ENCODE data around the gene GAN.

GAN gene

DNA sequence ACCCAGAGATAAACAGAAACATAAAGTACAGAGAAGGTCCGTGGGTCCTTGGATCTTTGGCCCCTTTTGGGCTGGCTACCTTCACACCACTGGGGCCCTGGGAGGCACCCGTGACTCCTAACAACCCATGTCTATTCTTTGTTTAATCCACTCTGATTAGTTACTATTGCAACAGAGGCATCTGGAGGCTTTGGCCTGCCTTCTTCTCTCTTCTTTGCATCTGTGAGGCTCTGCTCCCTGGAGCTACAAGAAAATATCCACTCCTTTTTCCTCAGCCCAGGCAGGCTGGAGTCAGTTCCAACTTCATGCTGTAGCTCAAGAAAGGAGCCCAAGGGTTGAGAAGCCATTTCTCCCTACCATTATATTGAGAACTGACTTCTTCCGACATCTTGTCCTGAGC lies 120.3 kb downstream of the GAN start:
- Histone ChIP-seq H3K4me3 (ENCODE audit: low read length) (no peak overlapping the region), H3K9me3 (ENCODE audit: control insufficient read depth, insufficient read depth, low read length) (no peaks in the 10 kb centered on the region), H3K4me1 (ENCODE audit: control insufficient read depth, low read length) (peaks cover 36% of the 10 kb centered on the region), H3F3A (ENCODE audit: control insufficient read depth, insufficient read depth) (0 out of 2 replicates have a peak, but pooled peaks cover 3% of the 10 kb centered on the region), H3K9me2 (replicated peaks; ENCODE audit: control insufficient read depth, low read length) (no peaks in the 10 kb centered on the region), H3K36me3 (ENCODE audit: control insufficient read depth, low read length) (no peaks in the 10 kb centered on the region), H3K27ac (ENCODE audit: low read depth, low read length) (no peak overlapping the region), H4K20me1 (ENCODE audit: control insufficient read depth, insufficient read depth, low read depth, low read length) (no peaks in the 10 kb centered on the region), H3K4me2 (ENCODE audit: low read length) (no peak overlapping the region), H3K79me2 (ENCODE audit: control insufficient read depth, low read length) (no peaks in the 10 kb centered on the region), H3K27me3 (ENCODE audit: control insufficient read depth, low read length) (peaks cover 16% of the 10 kb centered on the region; the same call in 1 of the 2 replicates)
- TF ChIP-seq, protein P1, sequence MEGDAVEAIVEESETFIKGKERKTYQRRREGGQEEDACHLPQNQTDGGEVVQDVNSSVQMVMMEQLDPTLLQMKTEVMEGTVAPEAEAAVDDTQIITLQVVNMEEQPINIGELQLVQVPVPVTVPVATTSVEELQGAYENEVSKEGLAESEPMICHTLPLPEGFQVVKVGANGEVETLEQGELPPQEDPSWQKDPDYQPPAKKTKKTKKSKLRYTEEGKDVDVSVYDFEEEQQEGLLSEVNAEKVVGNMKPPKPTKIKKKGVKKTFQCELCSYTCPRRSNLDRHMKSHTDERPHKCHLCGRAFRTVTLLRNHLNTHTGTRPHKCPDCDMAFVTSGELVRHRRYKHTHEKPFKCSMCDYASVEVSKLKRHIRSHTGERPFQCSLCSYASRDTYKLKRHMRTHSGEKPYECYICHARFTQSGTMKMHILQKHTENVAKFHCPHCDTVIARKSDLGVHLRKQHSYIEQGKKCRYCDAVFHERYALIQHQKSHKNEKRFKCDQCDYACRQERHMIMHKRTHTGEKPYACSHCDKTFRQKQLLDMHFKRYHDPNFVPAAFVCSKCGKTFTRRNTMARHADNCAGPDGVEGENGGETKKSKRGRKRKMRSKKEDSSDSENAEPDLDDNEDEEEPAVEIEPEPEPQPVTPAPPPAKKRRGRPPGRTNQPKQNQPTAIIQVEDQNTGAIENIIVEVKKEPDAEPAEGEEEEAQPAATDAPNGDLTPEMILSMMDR (IDR thresholded peaks at IDR 0.05; ENCODE audit: low read depth, low read length, poor library complexity, severe bottlenecking): no peak
- TF ChIP-seq EZH2phosphoT487 (IDR thresholded peaks at IDR 0.05; ENCODE audit: borderline replicate concordance, low read length): no peak

GRCh38 chr16:81435567-81435966 lies 120.8 kb downstream of the GAN start:
- H3K27ac ChIP-seq (ENCODE audit: low read depth, low read length): no peak overlapping the region
- H4K20me1 ChIP-seq (ENCODE audit: control insufficient read depth, insufficient read depth, low read depth, low read length): no peaks in the 10 kb centered on the region
- no peak overlapping the region for H3K4me3 ChIP-seq (ENCODE audit: low read length)
- no peak overlapping the region for H3K4me2 ChIP-seq (ENCODE audit: low read length)
- TF ChIP-seq, protein P1 (IDR thresholded peaks at IDR 0.05; ENCODE audit: low read depth, low read length, poor library complexity, severe bottlenecking): no peak
- TF ChIP-seq EZH2phosphoT487 (IDR thresholded peaks at IDR 0.05; ENCODE audit: borderline replicate concordance, low read length): no peak
- no peaks in the 10 kb centered on the region for H3K79me2 ChIP-seq (ENCODE audit: control insufficient read depth, low read length)
- no peaks in the 10 kb centered on the region for H3K36me3 ChIP-seq (ENCODE audit: control insufficient read depth, low read length)
- H3K4me1 ChIP-seq (ENCODE audit: control insufficient read depth, low read length): peaks cover 36% of the 10 kb centered on the region
- no peaks in the 10 kb centered on the region for H3K9me3 ChIP-seq (ENCODE audit: control insufficient read depth, insufficient read depth, low read length)
- H3F3A ChIP-seq (ENCODE audit: control insufficient read depth, insufficient read depth): 0 out of 2 replicates have a peak, but pooled peaks cover 3% of the 10 kb centered on the region
- no peaks in the 10 kb centered on the region for H3K9me2 ChIP-seq (replicated peaks; ENCODE audit: control insufficient read depth, low read length)
- H3K27me3 ChIP-seq (ENCODE audit: control insufficient read depth, low read length): peaks cover 16% of the 10 kb centered on the region; the same call in 1 of the 2 replicates

- H3K4me1 ChIP-seq (ENCODE audit: control insufficient read depth, low read length): peaks cover 31% of the 10 kb centered on the region
- no peak overlapping the region for H3K4me2 ChIP-seq (ENCODE audit: low read length)
- no peaks in the 10 kb centered on the region for H3K9me2 ChIP-seq (replicated peaks; ENCODE audit: control insufficient read depth, low read length)
- H3K27ac ChIP-seq (ENCODE audit: low read depth, low read length): no peak overlapping the region
- no peak overlapping the region for H3K4me3 ChIP-seq (ENCODE audit: low read length)
- no peaks in the 10 kb centered on the region for H4K20me1 ChIP-seq (ENCODE audit: control insufficient read depth, insufficient read depth, low read depth, low read length)
- H3K79me2 ChIP-seq (ENCODE audit: control insufficient read depth, low read length): no peaks in the 10 kb centered on the region
- H3K36me3 ChIP-seq (ENCODE audit: control insufficient read depth, low read length): no peaks in the 10 kb centered on the region
- H3K27me3 ChIP-seq (ENCODE audit: control insufficient read depth, low read length): peaks cover 24% of the 10 kb centered on the region
- no peaks in the 10 kb centered on the region for H3K9me3 ChIP-seq (ENCODE audit: control insufficient read depth, insufficient read depth, low read length)
- TF ChIP-seq, protein P1 (IDR thresholded peaks at IDR 0.05; ENCODE audit: low read depth, low read length, poor library complexity, severe bottlenecking): no peak
- TF ChIP-seq EZH2phosphoT487 (IDR thresholded peaks at IDR 0.05; ENCODE audit: borderline replicate concordance, low read length): no peak
- H3F3A ChIP-seq (ENCODE audit: control insufficient read depth, insufficient read depth): 0 out of 2 replicates have a peak, but pooled peaks cover 3% of the 10 kb centered on the region
These were observed 121.6 kb downstream of the GAN start for GRCh38 chr16:81436386-81436785.
